ENCODE results near the gene TRIM26.

The TRIM26 gene

GRCh38 chr6:30188541-30188940, 24.7 kb downstream of the TRIM26 start:
- Histone ChIP-seq H3K4me3 (replicated peaks; ENCODE audit: low read depth, low read length) (no peak overlapping the region), H3K36me3 (ENCODE audit: control insufficient read depth, insufficient read depth, low read length) (peaks cover 39% of the 10 kb centered on the region), H3K27me3 (replicated peaks; ENCODE audit: control insufficient read depth, insufficient read depth, low read length) (no peaks in the 10 kb centered on the region)
- no peak for DNase-seq (ENCODE audit: extremely low read depth, insufficient read length)
- TF ChIP-seq, protein P1, sequence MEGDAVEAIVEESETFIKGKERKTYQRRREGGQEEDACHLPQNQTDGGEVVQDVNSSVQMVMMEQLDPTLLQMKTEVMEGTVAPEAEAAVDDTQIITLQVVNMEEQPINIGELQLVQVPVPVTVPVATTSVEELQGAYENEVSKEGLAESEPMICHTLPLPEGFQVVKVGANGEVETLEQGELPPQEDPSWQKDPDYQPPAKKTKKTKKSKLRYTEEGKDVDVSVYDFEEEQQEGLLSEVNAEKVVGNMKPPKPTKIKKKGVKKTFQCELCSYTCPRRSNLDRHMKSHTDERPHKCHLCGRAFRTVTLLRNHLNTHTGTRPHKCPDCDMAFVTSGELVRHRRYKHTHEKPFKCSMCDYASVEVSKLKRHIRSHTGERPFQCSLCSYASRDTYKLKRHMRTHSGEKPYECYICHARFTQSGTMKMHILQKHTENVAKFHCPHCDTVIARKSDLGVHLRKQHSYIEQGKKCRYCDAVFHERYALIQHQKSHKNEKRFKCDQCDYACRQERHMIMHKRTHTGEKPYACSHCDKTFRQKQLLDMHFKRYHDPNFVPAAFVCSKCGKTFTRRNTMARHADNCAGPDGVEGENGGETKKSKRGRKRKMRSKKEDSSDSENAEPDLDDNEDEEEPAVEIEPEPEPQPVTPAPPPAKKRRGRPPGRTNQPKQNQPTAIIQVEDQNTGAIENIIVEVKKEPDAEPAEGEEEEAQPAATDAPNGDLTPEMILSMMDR (IDR thresholded peaks at IDR 0.05; ENCODE audit: insufficient read depth, low read length, poor library complexity, severe bottlenecking): no peak

DNA sequence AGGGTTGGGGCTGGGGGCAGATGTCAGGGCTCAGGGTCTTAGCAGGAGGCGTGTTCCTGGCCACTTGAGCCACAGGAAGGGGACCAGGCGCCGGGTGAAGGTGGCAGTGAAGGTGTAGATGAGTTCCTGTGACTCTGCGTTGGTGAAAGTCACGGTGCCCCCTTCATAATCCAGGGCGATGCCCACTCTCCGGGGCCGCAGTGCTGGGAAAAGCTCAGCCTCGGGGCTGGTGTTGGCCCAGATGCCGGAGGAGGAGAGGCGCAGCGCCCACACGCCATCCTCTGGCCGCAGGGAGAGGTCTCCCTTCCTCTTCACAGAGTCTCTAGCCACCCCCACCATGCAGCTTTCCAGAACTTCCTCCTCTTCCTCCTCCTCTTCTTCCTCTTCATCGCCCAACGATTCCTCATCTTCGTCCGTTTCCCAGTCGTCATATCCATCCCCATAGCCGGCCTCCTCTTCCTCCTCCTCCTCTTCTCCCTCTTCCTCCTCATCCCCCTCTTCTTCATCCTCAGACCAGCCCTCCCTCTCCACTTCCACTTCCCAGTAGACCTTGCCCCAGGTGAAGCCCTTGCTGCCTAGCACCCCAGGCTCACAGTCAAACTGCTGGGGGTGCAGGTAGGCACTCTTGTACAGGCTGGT, 27.2 kb downstream of the TRIM26 start:
- TF ChIP-seq, protein P1 (IDR thresholded peaks at IDR 0.05; ENCODE audit: insufficient read depth, low read length, poor library complexity, severe bottlenecking): no peak
- no peak overlapping the region for H3K4me3 ChIP-seq (replicated peaks; ENCODE audit: low read depth, low read length)
- H3K27me3 ChIP-seq (replicated peaks; ENCODE audit: control insufficient read depth, insufficient read depth, low read length): no peaks in the 10 kb centered on the region
- H3K36me3 ChIP-seq (ENCODE audit: control insufficient read depth, insufficient read depth, low read length): peaks cover 34% of the 10 kb centered on the region
- no peak for DNase-seq (ENCODE audit: extremely low read depth, insufficient read length)

- TF ChIP-seq, protein P1 (IDR thresholded peaks at IDR 0.05; ENCODE audit: insufficient read depth, low read length, poor library complexity, severe bottlenecking): no peak
- peaks cover 23% of the 10 kb centered on the region for H3K36me3 ChIP-seq (ENCODE audit: control insufficient read depth, insufficient read depth, low read length)
- DNase-seq (ENCODE audit: extremely low read depth, insufficient read length): no peak
- no peak overlapping the region for H3K4me3 ChIP-seq (replicated peaks; ENCODE audit: low read depth, low read length)
- no peaks in the 10 kb centered on the region for H3K27me3 ChIP-seq (replicated peaks; ENCODE audit: control insufficient read depth, insufficient read depth, low read length)
These were observed 28.7 kb downstream of the TRIM26 start for GRCh38 chr6:30184417-30185031.

GRCh38 chr6:30180145-30180544, 33.1 kb downstream of the TRIM26 start:
- TF ChIP-seq, protein P1 (IDR thresholded peaks at IDR 0.05; ENCODE audit: insufficient read depth, low read length, poor library complexity, severe bottlenecking): no peak
- Histone ChIP-seq H3K27me3 (replicated peaks; ENCODE audit: control insufficient read depth, insufficient read depth, low read length) (no peaks in the 10 kb centered on the region; the same call in 1 of the 2 replicates), H3K4me3 (replicated peaks; ENCODE audit: low read depth, low read length) (no peak overlapping the region), H3K36me3 (ENCODE audit: control insufficient read depth, insufficient read depth, low read length) (peaks cover 5% of the 10 kb centered on the region)
- no peak for DNase-seq (ENCODE audit: extremely low read depth, insufficient read length)

GRCh38 chr6:30178837-30179236, 34.4 kb downstream of the TRIM26 start:
- Histone ChIP-seq H3K36me3 (ENCODE audit: control insufficient read depth, insufficient read depth, low read length) (no peaks in the 10 kb centered on the region), H3K4me3 (replicated peaks; ENCODE audit: low read depth, low read length) (no peak overlapping the region), H3K27me3 (replicated peaks; ENCODE audit: control insufficient read depth, insufficient read depth, low read length) (no peaks in the 10 kb centered on the region; the same call in 1 of the 2 replicates)
- no peak for DNase-seq (ENCODE audit: extremely low read depth, insufficient read length)
- TF ChIP-seq, protein P1 (IDR thresholded peaks at IDR 0.05; ENCODE audit: insufficient read depth, low read length, poor library complexity, severe bottlenecking): no peak
